KMS-11 (cell line): ENCODE data around the gene UQCRQ.

Experiments used
- H2AFZ ChIP-seq: fragments of 200-600 bp; sonication (generic); 2 replicates; pipeline ENCODE4 v1.6.1; 2016; ENCODE audit warnings: antibody characterized with exemption, mixed run types, low read depth
- H3K27ac ChIP-seq: fragments of 200-600 bp; sonication (generic); 2 replicates; pipeline ENCODE4 v1.6.1; 2016; ENCODE audit warnings: mild to moderate bottlenecking, mixed run types
- H3K27me3 ChIP-seq: fragments of 200-600 bp; sonication (generic); 2 replicates; pipeline ENCODE4 v1.6.1; 2017; ENCODE audit warnings: mild to moderate bottlenecking, low read depth, mixed run types, moderate library complexity; ENCODE audit not compliant: insufficient read depth
- H3K36me3 ChIP-seq: fragments of 200-600 bp; sonication (generic); 2 replicates; pipeline ENCODE4 v1.6.1; 2017; ENCODE audit warnings: mild to moderate bottlenecking, mixed run types; ENCODE audit not compliant: insufficient read depth
- H3K4me1 ChIP-seq: fragments of 200-600 bp; sonication (generic); 2 replicates; pipeline ENCODE4 v1.6.1; 2016; ENCODE audit warnings: mild to moderate bottlenecking, low read depth, mixed run types; ENCODE audit not compliant: poor library complexity, severe bottlenecking
- H3K4me2 ChIP-seq: fragments of 200-600 bp; sonication (generic); 2 replicates; pipeline ENCODE4 v1.7.0; 2016; ENCODE audit warnings: mild to moderate bottlenecking, mixed run types
- H3K4me3 ChIP-seq: fragments of 200-600 bp; sonication (generic); IDR thresholded peaks from 2 replicates; pipeline ENCODE4 v1.6.1; 2017; ENCODE audit warnings: low read depth, low read length, mixed read lengths; ENCODE audit not compliant: insufficient read depth
- H3K79me2 ChIP-seq: fragments of 200-600 bp; sonication (generic); 2 replicates; pipeline ENCODE4 v1.6.1; 2016; ENCODE audit warnings: low read depth, mixed run types; ENCODE audit not compliant: insufficient read depth
- H3K9ac ChIP-seq: fragments of 200-600 bp; sonication (generic); 2 replicates; pipeline ENCODE4 v1.6.1; 2016; ENCODE audit warnings: mild to moderate bottlenecking, mixed run types
- H4K20me1 ChIP-seq: fragments of 200-600 bp; sonication (generic); 2 replicates; pipeline ENCODE4 v1.6.1; 2016; ENCODE audit warnings: mild to moderate bottlenecking, mixed run types; ENCODE audit not compliant: insufficient read depth
- CTCF ChIP-seq: fragments of 200-600 bp; sonication (generic); conservative IDR thresholded peaks from 2 replicates; pipeline ENCODE4 v1.6.1; 2017; ENCODE audit warnings: low read depth, mild to moderate bottlenecking, antibody characterized with exemption, low read length, moderate library complexity, mixed read lengths

The UQCRQ gene

GRCh38 chr5:132837868-132838267, 28.6 kb upstream of the UQCRQ start:
- Histone ChIP-seq H3K79me2 (no peaks in the 10 kb centered on the region), H3K9ac (no peak overlapping the region), H4K20me1 (no peaks in the 10 kb centered on the region), H3K4me3 (no peak overlapping the region), H3K27ac (no peak overlapping the region), H3K36me3 (no peaks in the 10 kb centered on the region), H3K4me1 (no peaks in the 10 kb centered on the region), H2AFZ (no peak overlapping the region), H3K4me2 (no peak overlapping the region), H3K27me3 (no peaks in the 10 kb centered on the region)
- no peak for TF ChIP-seq CTCF

- Histone ChIP-seq H3K27ac (no peak overlapping the region), H3K9ac (no peak overlapping the region), H3K36me3 (no peaks in the 10 kb centered on the region), H3K4me3 (no peak overlapping the region), H3K79me2 (no peaks in the 10 kb centered on the region), H3K4me1 (no peaks in the 10 kb centered on the region), H2AFZ (no peak overlapping the region), H3K27me3 (no peaks in the 10 kb centered on the region), H4K20me1 (no peaks in the 10 kb centered on the region), H3K4me2 (no peak overlapping the region)
- TF ChIP-seq CTCF: no peak
These were observed 27.7 kb upstream of the UQCRQ start for GRCh38 chr5:132838516-132839282.

DNA sequence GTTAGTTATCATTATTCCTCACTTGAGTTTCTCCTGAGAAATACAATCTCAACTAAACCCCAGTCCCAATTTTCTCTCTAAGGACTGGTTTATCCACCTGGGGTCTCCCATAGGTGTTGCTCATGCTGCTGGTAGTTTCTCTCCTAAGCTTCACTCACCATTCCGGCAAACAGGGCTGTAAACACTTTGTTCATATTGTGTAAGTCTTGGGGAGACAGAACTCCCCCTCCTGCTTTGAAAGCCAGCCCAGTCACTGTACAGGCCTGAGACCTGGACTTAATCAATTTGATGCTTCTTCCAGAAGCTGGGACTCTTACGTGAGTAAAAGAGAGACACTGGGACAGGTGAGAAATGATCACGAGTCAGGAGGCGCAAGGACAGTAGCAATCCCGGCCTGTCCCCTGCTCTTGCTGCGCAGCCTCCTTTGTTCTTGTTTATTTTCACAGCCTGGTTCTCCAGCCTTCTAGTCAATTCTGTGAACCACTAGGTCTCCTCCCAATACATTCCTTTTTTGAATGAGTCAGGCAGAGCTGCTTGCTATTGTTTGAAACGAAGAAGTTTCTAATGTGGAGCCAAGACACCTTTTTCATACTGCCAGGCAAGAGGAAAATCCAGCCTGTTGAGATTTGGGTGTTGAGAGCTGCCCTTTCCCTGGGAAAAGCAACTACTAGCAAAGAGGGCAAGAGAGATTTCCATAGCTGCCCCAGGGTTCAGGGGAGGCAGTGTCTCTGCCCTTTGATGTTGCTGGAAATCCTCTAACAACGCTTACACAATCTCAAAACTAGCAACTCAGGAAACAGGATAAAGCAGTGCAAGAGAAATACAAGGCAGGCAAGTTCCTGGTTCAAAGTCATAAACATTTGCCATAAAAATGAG, 26.8 kb upstream of the UQCRQ start:
- Histone ChIP-seq H3K9ac (no peak overlapping the region), H3K27ac (no peak overlapping the region), H2AFZ (no peak overlapping the region), H3K4me2 (no peak overlapping the region), H3K36me3 (no peaks in the 10 kb centered on the region), H3K4me3 (no peak overlapping the region), H3K79me2 (no peaks in the 10 kb centered on the region), H3K27me3 (no peaks in the 10 kb centered on the region), H3K4me1 (no peaks in the 10 kb centered on the region), H4K20me1 (no peaks in the 10 kb centered on the region)
- TF ChIP-seq CTCF: no peak

- Histone ChIP-seq H4K20me1 (no peaks in the 10 kb centered on the region), H3K27me3 (no peaks in the 10 kb centered on the region), H3K4me2 (no peak overlapping the region), H3K4me3 (no peak overlapping the region), H3K36me3 (no peaks in the 10 kb centered on the region), H3K27ac (no peak overlapping the region), H3K79me2 (no peaks in the 10 kb centered on the region), H2AFZ (no peak overlapping the region), H3K4me1 (no peaks in the 10 kb centered on the region), H3K9ac (no peak overlapping the region)
- TF ChIP-seq CTCF: no peak
These were observed 26.1 kb upstream of the UQCRQ start for GRCh38 chr5:132840313-132840712.
